Activated T-cell treated with anti-CD3 and anti-CD28 coated beads, Interleukin-2, amount 50 U/mL, for 4 hours (primary cell): ENCODE data around the gene LCAT. TPM values are rescaled to one million over a fixed set of nuclear protein-coding genes. Genes with fewer than 3 reads are reported as not detected.
"Not testable (repeated sequence)": the region's sequence is repeated elsewhere in the genome, so short reads cannot be mapped to it uniquely, and the experiment has no call there.

Experiments
- ATAC-seq, 2 donors: fragments of 200-7000 bp; cut with Tn5 transposase; one replicate each; pipeline ENCODE4 v1.10.0; 2021
- DNase-seq: peaks from one replicate; pipeline ENCODE4 v3.0.0-alpha.2; 2020
- H3K27me3 Mint-ChIP-seq: one replicate; pipeline ENCODE4 v1.8.0; 2021; ENCODE audit warnings: low read depth, mixed read lengths
- H3K36me3 Mint-ChIP-seq: one replicate; pipeline ENCODE4 v1.8.0; 2022; ENCODE audit warnings: mixed read lengths; ENCODE audit not compliant: insufficient read depth
- H3K4me1 Mint-ChIP-seq: one replicate; pipeline ENCODE4 v1.8.0; 2021; ENCODE audit warnings: low read depth, mixed read lengths
- H3K4me3 Mint-ChIP-seq: one replicate; pipeline ENCODE4 v1.8.0; 2021; ENCODE audit warnings: mild to moderate bottlenecking, moderate library complexity, mixed read lengths
- H3K9me3 Mint-ChIP-seq: one replicate; pipeline ENCODE4 v1.8.0; 2021; ENCODE audit warnings: mixed read lengths
- total RNA-seq, 3 donors: library from RNA; stranded (reverse); gene quantifications; one replicate each; pipeline ENCODE4 v1.2.1, GENCODE V29; 2021

LCAT gene
- total RNA-seq, 3 donors from 2014 or later = 8.0 to 9.1 (median 8.1) TPM

GRCh38 chr16:67977005-67977404, 33.1 kb upstream of the LCAT start:
- no peaks in the 10 kb centered on the region for H3K4me1 Mint-ChIP-seq

DNA sequence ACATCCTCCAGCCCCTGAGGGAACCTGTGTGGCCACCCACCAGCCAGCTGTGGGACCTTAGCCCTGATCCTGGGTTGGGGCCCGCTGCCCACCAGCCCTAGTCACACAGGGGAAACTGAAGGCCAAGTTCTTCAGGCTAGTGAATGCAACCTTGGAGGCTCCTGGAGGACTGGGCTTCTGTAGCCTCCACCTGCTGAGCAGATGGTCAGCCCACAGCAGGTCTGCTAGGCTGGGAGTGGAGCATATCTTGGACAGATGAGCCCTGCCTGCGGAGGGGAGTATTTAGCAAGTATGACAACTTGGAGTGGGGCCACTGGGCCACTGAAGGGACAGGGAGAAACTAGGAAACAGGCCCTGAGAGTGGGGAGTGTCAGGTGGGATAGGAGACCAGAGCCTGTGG, 32.3 kb upstream of the LCAT start:
- Mint-ChIP-seq H3K36me3 (no peaks in the 10 kb centered on the region), H3K9me3 (no peaks in the 10 kb centered on the region), H3K4me3 (no peak overlapping the region), H3K4me1 (no peaks in the 10 kb centered on the region), H3K27me3 (no peaks in the 10 kb centered on the region)
- ATAC-seq (no peak), DNase-seq (no peak)

More at GRCh38 chr16:67977005-67977404, 33.1 kb upstream of the LCAT start:
- no peaks in the 10 kb centered on the region for H3K36me3 Mint-ChIP-seq
- H3K4me3 Mint-ChIP-seq = no peak overlapping the region
- DNase-seq (no peak), ATAC-seq (no peak)
- no peaks in the 10 kb centered on the region for H3K27me3 Mint-ChIP-seq
- H3K9me3 Mint-ChIP-seq = no peaks in the 10 kb centered on the region

GRCh38 chr16:67975321-67976105, 31.6 kb upstream of the LCAT start:
- H3K9me3 Mint-ChIP-seq = no peaks in the 10 kb centered on the region
- no peaks in the 10 kb centered on the region for H3K36me3 Mint-ChIP-seq
- no peaks in the 10 kb centered on the region for H3K4me1 Mint-ChIP-seq
- H3K4me3 Mint-ChIP-seq = no peak overlapping the region
- H3K27me3 Mint-ChIP-seq = no peaks in the 10 kb centered on the region
- ATAC-seq = no peak
- DNase-seq = no peak

DNA sequence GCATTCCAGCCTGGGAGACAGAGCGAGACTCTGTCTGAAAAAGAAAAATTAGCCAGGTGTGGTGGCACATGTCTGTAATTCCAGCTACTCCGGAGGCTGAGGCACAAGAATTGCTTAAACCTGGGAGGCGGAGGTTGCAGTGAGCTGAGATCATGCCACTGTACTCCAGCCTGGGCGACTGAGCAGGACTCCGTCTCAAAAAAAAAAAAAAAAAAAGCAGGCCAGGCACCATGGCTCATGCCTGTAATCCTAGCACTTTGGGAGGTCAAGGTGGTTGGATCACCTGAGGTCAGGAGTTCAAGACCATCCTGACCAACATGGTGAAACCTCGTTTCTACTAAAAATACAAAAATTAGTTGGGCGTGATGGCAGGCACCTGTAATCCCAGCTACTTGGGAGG, 28.4 kb upstream of the LCAT start:
- not testable (repeated sequence) for DNase-seq, ATAC-seq, H3K27me3 Mint-ChIP-seq, H3K9me3 Mint-ChIP-seq, H3K4me3 Mint-ChIP-seq, H3K36me3 Mint-ChIP-seq
- peaks cover 10% of the 10 kb centered on the region for H3K4me1 Mint-ChIP-seq

- Mint-ChIP-seq H3K27me3 (no peaks in the 10 kb centered on the region), H3K4me3 (no peak overlapping the region), H3K36me3 (no peaks in the 10 kb centered on the region), H3K9me3 (no peaks in the 10 kb centered on the region), H3K4me1 (peaks cover 20% of the 10 kb centered on the region)
- no peak for ATAC-seq
- DNase-seq = no peak
Measured at GRCh38 chr16:67971111-67971510, 27.2 kb upstream of the LCAT start.

- Mint-ChIP-seq H3K27me3 (no peaks in the 10 kb centered on the region), H3K9me3 (no peaks in the 10 kb centered on the region), H3K4me1 (peaks cover 20% of the 10 kb centered on the region), H3K4me3 (peak overlapping the region; percentile 97), H3K36me3 (no peaks in the 10 kb centered on the region)
- peak in 1 of 2 donors; percentile 31 for ATAC-seq
- no peak for DNase-seq
Measured at GRCh38 chr16:67969254-67970039, 25.5 kb upstream of the LCAT start.

DNA sequence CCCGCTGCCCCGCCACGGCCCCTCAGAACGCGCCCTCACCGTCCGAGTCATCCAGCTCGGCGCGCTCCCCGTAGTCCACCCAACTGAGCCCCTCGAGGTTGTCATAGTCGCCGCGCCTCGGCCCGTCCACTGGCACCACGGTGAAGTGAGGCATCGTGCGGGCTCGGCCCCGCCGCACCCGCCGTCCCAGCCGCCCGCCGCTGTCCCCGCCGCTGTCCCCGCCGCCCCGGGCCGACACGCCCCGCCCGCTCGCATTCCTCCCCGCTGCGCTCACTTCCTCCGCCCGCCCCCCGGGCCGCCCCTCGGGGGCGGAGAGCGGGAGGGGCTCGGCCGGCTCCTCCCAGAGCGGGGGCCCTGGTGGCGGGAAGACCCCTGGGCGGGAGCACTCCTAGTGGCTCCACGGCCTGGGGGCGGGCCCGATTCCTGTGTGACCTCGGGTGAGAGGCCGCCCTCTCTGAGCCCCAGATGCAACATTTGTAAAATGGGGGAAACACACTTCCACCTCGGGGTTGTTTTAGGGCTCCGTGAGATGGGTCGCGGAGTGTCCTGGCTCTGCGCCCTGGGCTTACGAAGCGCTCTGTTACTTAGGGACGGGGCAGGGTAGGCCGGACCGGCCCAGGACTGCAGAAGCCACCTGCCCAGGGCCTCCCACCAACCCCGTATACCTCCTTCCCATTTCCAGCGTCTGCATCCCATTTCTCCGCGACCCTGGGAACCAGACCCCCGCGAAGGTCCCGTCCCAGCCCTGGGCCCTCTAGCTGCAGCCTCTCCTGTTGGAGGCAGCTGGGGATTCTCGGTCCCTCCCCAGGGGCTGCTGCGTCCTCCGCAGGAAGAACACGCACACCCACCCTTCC, 24.7 kb upstream of the LCAT start, which contains the start of gene SLC12A4:
Gene SLC12A4, minus strand, starts transcription at position 238 of the 854 bp plus-strand sequence. Its CDS starts 84 bp downstream, at position 154.
- H3K36me3 Mint-ChIP-seq = no peaks in the 10 kb centered on the region
- H3K9me3 Mint-ChIP-seq = no peaks in the 10 kb centered on the region
- no peaks in the 10 kb centered on the region for H3K27me3 Mint-ChIP-seq
- peaks cover 20% of the 10 kb centered on the region for H3K4me1 Mint-ChIP-seq
- peak within 1 kb of the TSS; percentile 97 for H3K4me3 Mint-ChIP-seq
- peak; percentile 88 to 89 for ATAC-seq
- DNase-seq = peak; percentile 75

- H3K4me1 Mint-ChIP-seq = peaks cover 20% of the 10 kb centered on the region
- peak; percentile 29 to 42 for ATAC-seq
- H3K4me3 Mint-ChIP-seq = peak overlapping the region; percentile 97
- H3K9me3 Mint-ChIP-seq = no peaks in the 10 kb centered on the region
- DNase-seq = no peak
- H3K27me3 Mint-ChIP-seq = no peaks in the 10 kb centered on the region
- peaks cover under 1% of the 10 kb centered on the region for H3K36me3 Mint-ChIP-seq
Measured at GRCh38 chr16:67967958-67968399, 24.1 kb upstream of the LCAT start.

- DNase-seq = no peak
- Mint-ChIP-seq H3K4me3 (peak overlapping the region; percentile 97), H3K36me3 (peaks cover 3% of the 10 kb centered on the region), H3K27me3 (no peaks in the 10 kb centered on the region), H3K9me3 (no peaks in the 10 kb centered on the region), H3K4me1 (peaks cover 20% of the 10 kb centered on the region)
- peak; percentile 7 to 15 for ATAC-seq
Measured at GRCh38 chr16:67967183-67967957, 23.4 kb upstream of the LCAT start.

- DNase-seq = no peak
- Mint-ChIP-seq H3K9me3 (no peaks in the 10 kb centered on the region), H3K4me3 (peak overlapping the region; percentile 97), H3K27me3 (no peaks in the 10 kb centered on the region), H3K4me1 (peaks cover 20% of the 10 kb centered on the region), H3K36me3 (peaks cover 3% of the 10 kb centered on the region)
- no peak for ATAC-seq
Measured at GRCh38 chr16:67966549-67967182, 22.7 kb upstream of the LCAT start.

- no peaks in the 10 kb centered on the region for H3K9me3 Mint-ChIP-seq
- no peaks in the 10 kb centered on the region for H3K27me3 Mint-ChIP-seq
- no peak for ATAC-seq
Measured at GRCh38 chr16:67965668-67966548, 22.0 kb upstream of the LCAT start.

GRCh38 chr16:67964477-67965131, 20.7 kb upstream of the LCAT start:
- peaks cover 18% of the 10 kb centered on the region for H3K4me1 Mint-ChIP-seq
- no peaks in the 10 kb centered on the region for H3K27me3 Mint-ChIP-seq
- peaks cover 10% of the 10 kb centered on the region for H3K36me3 Mint-ChIP-seq
- ATAC-seq = no peak
- DNase-seq = no peak
- H3K4me3 Mint-ChIP-seq = no peak overlapping the region
- no peaks in the 10 kb centered on the region for H3K9me3 Mint-ChIP-seq

More at GRCh38 chr16:67965668-67966548, 22.0 kb upstream of the LCAT start:
- no peak for DNase-seq
- peaks cover 7% of the 10 kb centered on the region for H3K36me3 Mint-ChIP-seq
- H3K4me1 Mint-ChIP-seq = peaks cover 20% of the 10 kb centered on the region
- no peak overlapping the region for H3K4me3 Mint-ChIP-seq
